Keratinocyte (primary cell): ENCODE results near the gene ENTREP1.

Experiments used
- CTCF ChIP-seq, 3 experiments: IDR thresholded peaks in 1 of 3; conservative IDR thresholded peaks in 1 of 3; optimal IDR thresholded peaks in 1 of 3; 2 replicates in 2 of 3; 3 replicates in 1 of 3; pipeline versions ENCODE3 to v1.5.1; 2011; ENCODE audit warnings: low read length in 3 of 3, mild to moderate bottlenecking in 3 of 3, moderate library complexity in 2 of 3, control low read depth in 1 of 3, inconsistent platforms in 1 of 3; ENCODE audit not compliant: insufficient read depth in 2 of 3; ENCODE audit errors: extremely low read depth in 1 of 3
- EZH2 ChIP-seq: IDR thresholded peaks from one replicate; pipeline ENCODE4 v1.6.1; 2012; ENCODE audit warnings: inconsistent platforms, mild to moderate bottlenecking, low read length, moderate library complexity

GRCh38 chr9:69331444-69331843, 6.4 kb downstream of the ENTREP1 start:
- TF ChIP-seq CTCF (optimal IDR thresholded peaks at IDR 0.05 in 1 of 3, IDR thresholded peaks at IDR 0.05 in 1 of 3, conservative IDR thresholded peaks at IDR 0.05 in 1 of 3; ENCODE audit: extremely low read depth in 1 of 3, insufficient read depth in 2 of 3, low read length in 3 of 3): no peak
- no peak for TF ChIP-seq EZH2
